Mesenchymal stem cell (in vitro differentiated cells and primary cell): ENCODE measurements around the gene ZNF451.

Experiments used
- DNase-seq: peaks from one replicate; pipeline ENCODE4 v3.0.0-alpha.2; 2013
- H2AFZ ChIP-seq: one replicate; pipeline ENCODE4 v1.6.1; 2013; ENCODE audit warnings: low read depth, mild to moderate bottlenecking, control low read depth, inconsistent platforms, low read length, moderate library complexity
- H2AK5ac ChIP-seq: 2 replicates; pipeline ENCODE4 v1.6.1; 2013; ENCODE audit warnings: low read length, moderate library complexity, mild to moderate bottlenecking, inconsistent platforms; ENCODE audit not compliant: severe bottlenecking
- H2BK120ac ChIP-seq: one replicate; pipeline ENCODE4 v1.6.1; 2013; ENCODE audit warnings: low read depth, mild to moderate bottlenecking, inconsistent platforms, low read length, moderate library complexity
- H2BK12ac ChIP-seq, 2 experiments: one replicate each; pipeline ENCODE4 v1.6.1; 2013; ENCODE audit warnings: inconsistent platforms in 2 of 2, low read length in 2 of 2, mild to moderate bottlenecking in 2 of 2, moderate library complexity in 2 of 2, control low read depth in 1 of 2
- H2BK15ac ChIP-seq: one replicate; pipeline ENCODE4 v1.6.1; 2013; ENCODE audit warnings: mild to moderate bottlenecking, low read depth, inconsistent platforms; ENCODE audit not compliant: poor library complexity, severe bottlenecking
- H2BK5ac ChIP-seq: 2 replicates; pipeline ENCODE4 v1.6.1; 2013; ENCODE audit warnings: low read depth, mild to moderate bottlenecking, low read length, control low read depth, inconsistent platforms; ENCODE audit not compliant: poor library complexity, severe bottlenecking
- H3K14ac ChIP-seq, 2 experiments: one replicate each; pipeline ENCODE4 v1.6.1; 2013; ENCODE audit warnings: inconsistent platforms in 2 of 2, low read length in 2 of 2, control low read depth in 1 of 2, mild to moderate bottlenecking in 1 of 2, moderate library complexity in 1 of 2
- H3K18ac ChIP-seq, 2 experiments: one replicate each; pipeline ENCODE4 v1.6.1; 2013; ENCODE audit warnings: inconsistent platforms in 2 of 2, low read length in 2 of 2, control low read depth in 1 of 2, low read depth in 1 of 2, mild to moderate bottlenecking in 1 of 2
- H3K23ac ChIP-seq, 2 experiments: one replicate each; pipeline ENCODE4 v1.6.1; 2013; ENCODE audit warnings: inconsistent platforms in 2 of 2, low read length in 2 of 2, mild to moderate bottlenecking in 2 of 2, moderate library complexity in 2 of 2, control low read depth in 1 of 2
- H3K27ac ChIP-seq: 2 replicates; pipeline ENCODE4 v1.5.1; 2013; ENCODE audit warnings: mild to moderate bottlenecking, moderate library complexity, low read length, control low read depth, inconsistent platforms; ENCODE audit not compliant: poor library complexity, severe bottlenecking
- H3K27me3 ChIP-seq, 2 experiments: 2 replicates each; pipeline versions ENCODE4 v1.6.1 to v1.7.0; 2013; ENCODE audit warnings: low read length in 2 of 2, mild to moderate bottlenecking in 2 of 2, moderate library complexity in 2 of 2, control low read depth in 1 of 2, inconsistent platforms in 1 of 2; ENCODE audit not compliant: control insufficient read depth in 1 of 2, insufficient read depth in 1 of 2
- H3K36me3 ChIP-seq, 2 experiments: 2 replicates each; pipeline versions ENCODE4 v1.6.1 to v1.7.0; 2013; ENCODE audit warnings: low read length in 2 of 2, control low read depth in 1 of 2, inconsistent platforms in 1 of 2, low read depth in 1 of 2, mild to moderate bottlenecking in 1 of 2; ENCODE audit not compliant: insufficient read depth in 2 of 2, control insufficient read depth in 1 of 2
- H3K4ac ChIP-seq, 2 experiments: one replicate each; pipeline ENCODE4 v1.6.1; 2013; ENCODE audit warnings: inconsistent platforms in 2 of 2, low read length in 2 of 2, mild to moderate bottlenecking in 2 of 2, moderate library complexity in 2 of 2, control low read depth in 1 of 2, low read depth in 1 of 2
- H3K4me1 ChIP-seq: 2 replicates; pipeline ENCODE4 v1.6.1; 2013; ENCODE audit warnings: low read depth, low read length, control low read depth; ENCODE audit not compliant: control insufficient read depth, insufficient read depth
- H3K4me2 ChIP-seq: 2 replicates; pipeline ENCODE4 v1.6.1; 2013; ENCODE audit warnings: low read length, mild to moderate bottlenecking, inconsistent platforms; ENCODE audit not compliant: poor library complexity, severe bottlenecking
- H3K4me3 ChIP-seq, 2 experiments: 2 replicates each; pipeline versions ENCODE4 v1.5.1 to v1.7.0; 2013; ENCODE audit warnings: low read length in 2 of 2, mild to moderate bottlenecking in 2 of 2, control low read depth in 1 of 2, low read depth in 1 of 2; ENCODE audit not compliant: insufficient read depth in 1 of 2
- H3K79me1 ChIP-seq: replicated peaks from 2 replicates; pipeline ENCODE4 v1.6.1; 2013; ENCODE audit warnings: mild to moderate bottlenecking, control low read depth, low read length, inconsistent platforms; ENCODE audit not compliant: poor library complexity, severe bottlenecking
- H3K9ac ChIP-seq: 2 replicates; pipeline ENCODE4 v1.7.0; 2013; ENCODE audit warnings: mild to moderate bottlenecking, low read length, moderate library complexity
- H3K9me3 ChIP-seq: 2 replicates; pipeline ENCODE4 v1.7.0; 2013; ENCODE audit warnings: mild to moderate bottlenecking, low read length; ENCODE audit not compliant: control insufficient read depth
- H4K8ac ChIP-seq: one replicate; pipeline ENCODE4 v1.6.1; 2013; ENCODE audit warnings: inconsistent platforms, mild to moderate bottlenecking, low read length, moderate library complexity
- H4K91ac ChIP-seq: one replicate; pipeline ENCODE4 v1.6.1; 2013; ENCODE audit warnings: mild to moderate bottlenecking, low read length, inconsistent platforms
- WGBS: methylation state at CpG from one replicate; pipeline ENCODE4 v1.1.7; 2013; ENCODE audit warnings: mixed read lengths; 5-methylcytosine and 5-hydroxymethylcytosine counted together

The ZNF451 gene

DNA sequence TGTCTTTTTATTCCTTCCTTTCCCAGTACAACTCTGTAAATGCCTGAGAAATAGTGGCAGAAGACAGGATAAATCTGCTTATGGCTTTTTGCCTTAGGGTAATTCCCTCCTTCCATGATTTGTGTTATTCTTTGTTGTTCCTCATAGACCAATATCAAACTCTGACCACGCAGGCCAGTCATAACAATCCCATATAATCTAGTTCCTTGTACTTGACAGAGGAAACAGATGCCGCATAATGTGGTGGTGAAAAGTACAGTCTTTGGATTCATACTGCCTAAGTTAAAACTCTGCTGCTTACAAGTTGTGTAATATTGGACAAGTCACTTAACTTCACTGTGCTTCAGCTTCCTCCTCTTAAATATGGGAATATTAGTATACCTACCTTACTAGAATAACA, 74.0 kb downstream of the ZNF451 start:
- Histone ChIP-seq H2AFZ (no peak overlapping the region), H3K36me3 (peaks cover 0 to 83% of the 10 kb centered on the region in 2 experiments), H3K4me3 (peak overlapping the region in 1 of 2 experiments; percentile 5), H3K18ac (no peak overlapping the region), H3K9ac (no peak overlapping the region), H4K8ac (no peak overlapping the region), H3K27ac (no peak overlapping the region), H2BK120ac (no peak overlapping the region), H2BK12ac (no peak overlapping the region), H3K9me3 (peaks cover 23% of the 10 kb centered on the region), H4K91ac (no peak overlapping the region), H3K4me2 (no peak overlapping the region), H3K4me1 (no peaks in the 10 kb centered on the region), H3K4ac (no peak overlapping the region), H2AK5ac (no peak overlapping the region), H3K23ac (no peak overlapping the region), H2BK5ac (no peak overlapping the region), H3K79me1 (peaks cover 1% of the 10 kb centered on the region), H2BK15ac (no peak overlapping the region), H3K14ac (no peak overlapping the region), H3K27me3 (no peaks in the 10 kb centered on the region)
- DNase-seq = no peak
- WGBS = 100% methylated on average over 2 of the region's 2 CpGs

DNA sequence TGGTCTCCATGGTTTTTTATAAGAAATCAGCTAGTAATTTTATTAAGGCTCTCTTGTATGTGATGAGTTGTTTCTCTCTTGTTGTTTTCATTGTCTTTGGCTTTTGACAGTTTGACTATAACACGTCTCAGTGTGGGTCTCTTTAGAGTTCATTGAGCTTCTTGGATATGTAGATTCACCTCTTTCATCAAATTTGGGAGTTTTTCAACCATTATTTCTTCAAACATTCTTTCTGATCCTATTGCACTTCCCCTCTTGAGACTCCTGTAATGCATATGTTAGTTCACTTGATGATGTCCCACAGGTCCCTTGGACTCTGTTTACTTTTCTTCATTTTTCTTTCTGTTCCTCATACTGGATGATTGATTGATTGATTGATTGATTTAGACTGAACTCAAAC, 75.1 kb downstream of the ZNF451 start:
- H3K18ac ChIP-seq = no peak overlapping the region
- H3K79me1 ChIP-seq = peaks cover 1% of the 10 kb centered on the region
- H3K23ac ChIP-seq = no peak overlapping the region
- no peak overlapping the region for H3K14ac ChIP-seq
- H2BK15ac ChIP-seq = no peak overlapping the region
- no peak for DNase-seq
- no peak overlapping the region for H2AFZ ChIP-seq
- no peak overlapping the region for H3K27ac ChIP-seq
- peaks cover 0 to 91% of the 10 kb centered on the region in 2 experiments for H3K36me3 ChIP-seq
- no peaks in the 10 kb centered on the region for H3K4me1 ChIP-seq
- no peak overlapping the region for H4K91ac ChIP-seq
- no peak overlapping the region for H2BK12ac ChIP-seq
- 100% methylated on average over 1 of the region's 1 CpG for WGBS
- no peak overlapping the region for H3K4me2 ChIP-seq
- no peak overlapping the region for H2AK5ac ChIP-seq
- H4K8ac ChIP-seq = no peak overlapping the region
- H3K4me3 ChIP-seq = no peak overlapping the region
- H2BK5ac ChIP-seq = no peak overlapping the region
- peaks cover 23% of the 10 kb centered on the region for H3K9me3 ChIP-seq
- no peak overlapping the region for H3K9ac ChIP-seq
- no peak overlapping the region for H3K4ac ChIP-seq
- no peaks in the 10 kb centered on the region for H3K27me3 ChIP-seq
- H2BK120ac ChIP-seq = no peak overlapping the region

DNA sequence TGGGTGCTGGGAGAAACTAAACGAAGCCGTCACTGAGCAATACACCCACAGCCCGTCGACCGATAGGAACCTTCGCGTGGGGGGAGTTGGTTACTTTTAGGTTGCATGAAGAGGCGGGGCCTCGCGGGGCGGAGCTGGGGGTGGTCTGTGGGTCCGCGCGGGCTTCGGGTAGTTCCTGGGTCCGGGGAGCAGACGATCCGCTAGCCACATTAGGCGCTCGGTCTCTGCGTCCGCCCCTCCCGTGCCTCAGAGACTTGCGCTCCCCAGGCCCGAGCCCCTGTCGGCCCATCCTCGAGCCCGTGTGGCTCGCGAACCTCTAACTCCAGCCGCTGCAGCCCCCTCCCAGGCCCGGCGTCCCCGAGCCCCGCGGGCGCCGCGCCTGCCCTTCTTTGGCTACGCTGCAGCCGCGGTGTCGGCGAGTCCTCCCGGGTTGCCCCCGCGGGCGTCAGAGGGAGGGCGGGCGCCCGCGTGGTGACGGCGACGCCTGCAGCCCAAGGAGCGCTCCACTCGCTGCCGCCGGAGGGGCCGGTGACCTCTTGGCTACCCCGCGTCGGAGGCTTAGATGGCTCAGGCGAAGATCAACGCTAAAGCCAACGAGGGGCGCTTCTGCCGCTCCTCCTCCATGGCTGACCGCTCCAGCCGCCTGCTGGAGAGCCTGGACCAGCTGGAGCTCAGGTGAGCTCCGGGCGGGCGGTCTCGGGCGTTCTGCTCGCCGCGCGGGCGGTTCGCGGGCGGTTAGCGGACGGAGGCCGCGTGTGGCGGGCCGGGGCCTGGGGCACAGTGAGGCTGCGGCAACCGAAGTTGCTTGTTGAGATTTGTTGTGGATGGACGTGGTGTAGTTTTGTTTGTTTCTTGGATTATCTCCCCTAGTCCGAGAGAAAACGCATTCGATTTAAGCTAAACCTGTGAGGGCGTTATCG, 82.4 kb downstream of the ZNF451 start, which contains the start of gene BAG2:
Gene BAG2 (plus strand): TSS at position 191 of the 920 bp plus-strand sequence. CDS start 372 bp downstream, at position 563.
- H3K18ac ChIP-seq = peak within 1 kb of the TSS; percentile 87 to 92
- H3K27me3 ChIP-seq = no peaks in the 10 kb centered on the region
- no peaks in the 10 kb centered on the region for H3K9me3 ChIP-seq
- H3K4ac ChIP-seq = peak within 1 kb of the TSS; percentile 68 to 96
- peak within 1 kb of the TSS; percentile 67 to 77 for H2BK12ac ChIP-seq
- peak within 1 kb of the TSS; percentile 66 for H4K91ac ChIP-seq
- H3K79me1 ChIP-seq = no peaks in the 10 kb centered on the region
- H2BK15ac ChIP-seq = peak within 1 kb of the TSS; percentile 99
- peak within 1 kb of the TSS; percentile 78 to 95 for H3K4me3 ChIP-seq
- peak within 1 kb of the TSS; percentile 1 to 94 for H3K14ac ChIP-seq
- H3K23ac ChIP-seq = peak within 1 kb of the TSS; percentile 2 to 72
- peak within 1 kb of the TSS; percentile 99 for H3K9ac ChIP-seq
- peak within 1 kb of the TSS; percentile 73 for H3K27ac ChIP-seq
- peaks cover 2% of the 10 kb centered on the region for H3K4me1 ChIP-seq
- H2AFZ ChIP-seq = peak within 1 kb of the TSS; percentile 91
- under 1% methylated on average over 89 of the region's 97 CpGs for WGBS
- no peak within 1 kb of the TSS for H2BK5ac ChIP-seq
- H2BK120ac ChIP-seq = peak within 1 kb of the TSS; percentile 27
- H3K36me3 ChIP-seq = peaks cover 2 to 50% of the 10 kb centered on the region in 2 experiments
- H4K8ac ChIP-seq = peak within 1 kb of the TSS; percentile 63
- peak; percentile 88 for DNase-seq
- H3K4me2 ChIP-seq = peak within 1 kb of the TSS; percentile 64
- H2AK5ac ChIP-seq = peak within 1 kb of the TSS; percentile 36
